Lower leg skin (tissue), 3 donors: Measurements from ENCODE around the gene SNX19.

Experiments used
- POLR2A ChIP-seq, 2 donors: fragments of 450-650 bp; IDR thresholded peaks; one replicate each; pipeline ENCODE4 v1.6.1; 2016 to 2017; ENCODE audit warnings: antibody characterized with exemption in 2 of 2, mild to moderate bottlenecking in 1 of 2, moderate library complexity in 1 of 2
- TF ChIP-seq, protein P1 (sequence below), 3 donors: fragments of 450-650 bp; IDR thresholded peaks; one replicate each; pipeline ENCODE4 v1.5.1; 2016; ENCODE audit warnings: antibody characterized with exemption in 3 of 3, mild to moderate bottlenecking in 3 of 3, moderate library complexity in 2 of 3

DNA sequence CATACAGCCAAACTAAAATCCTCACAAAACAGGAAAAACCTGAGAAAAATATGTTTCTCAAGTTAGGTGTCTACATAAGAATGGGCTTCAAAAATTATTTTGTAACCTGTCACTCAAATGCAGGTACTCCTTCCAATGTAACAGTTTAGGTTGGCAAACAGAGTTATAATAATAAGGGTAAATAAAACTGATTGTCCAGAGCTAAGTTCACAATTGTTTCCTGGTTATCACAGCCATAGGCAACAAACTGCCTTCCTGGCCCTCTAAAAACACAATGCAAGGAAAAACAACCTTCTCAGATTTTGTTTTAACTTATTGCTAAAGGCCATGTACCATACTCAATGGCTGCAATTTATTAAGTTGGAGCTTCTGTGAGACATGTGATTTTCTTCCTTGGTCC lies 36.4 kb downstream of the SNX19 start:
- TF ChIP-seq, protein P1, sequence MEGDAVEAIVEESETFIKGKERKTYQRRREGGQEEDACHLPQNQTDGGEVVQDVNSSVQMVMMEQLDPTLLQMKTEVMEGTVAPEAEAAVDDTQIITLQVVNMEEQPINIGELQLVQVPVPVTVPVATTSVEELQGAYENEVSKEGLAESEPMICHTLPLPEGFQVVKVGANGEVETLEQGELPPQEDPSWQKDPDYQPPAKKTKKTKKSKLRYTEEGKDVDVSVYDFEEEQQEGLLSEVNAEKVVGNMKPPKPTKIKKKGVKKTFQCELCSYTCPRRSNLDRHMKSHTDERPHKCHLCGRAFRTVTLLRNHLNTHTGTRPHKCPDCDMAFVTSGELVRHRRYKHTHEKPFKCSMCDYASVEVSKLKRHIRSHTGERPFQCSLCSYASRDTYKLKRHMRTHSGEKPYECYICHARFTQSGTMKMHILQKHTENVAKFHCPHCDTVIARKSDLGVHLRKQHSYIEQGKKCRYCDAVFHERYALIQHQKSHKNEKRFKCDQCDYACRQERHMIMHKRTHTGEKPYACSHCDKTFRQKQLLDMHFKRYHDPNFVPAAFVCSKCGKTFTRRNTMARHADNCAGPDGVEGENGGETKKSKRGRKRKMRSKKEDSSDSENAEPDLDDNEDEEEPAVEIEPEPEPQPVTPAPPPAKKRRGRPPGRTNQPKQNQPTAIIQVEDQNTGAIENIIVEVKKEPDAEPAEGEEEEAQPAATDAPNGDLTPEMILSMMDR (IDR thresholded peaks at IDR 0.05), result no peak
- TF ChIP-seq POLR2A (IDR thresholded peaks at IDR 0.05), result no peak
